IMR-90 (cell line): Measurements from ENCODE around the gene ANKRD63. TPM values are rescaled to one million over a fixed set of nuclear protein-coding genes. Genes with fewer than 3 reads are reported as not detected.

Experiments used
- ATAC-seq: fragments of 200-7000 bp; cut with Tn5 transposase; 2 replicates; pipeline ENCODE4 v1.9.1; 2020; ENCODE audit warnings: low read depth, mild to moderate bottlenecking, moderate library complexity
- BruUV-seq: library from RNA; stranded (reverse); fragments of 400-500 nt; replicated peaks from 2 replicates; lab custom pipeline; 2021; lab: Mats Ljungman, UMichigan
- CTCF ChIA-PET: fragments of 300-600 bp; formaldehyde crosslinking; extraction: SDS; loops from one replicate; lab custom pipeline; 2021; ENCODE audit warnings: antibody characterized with exemption; lab: Yijun Ruan, JAX
- POLR2A ChIA-PET: fragments of 300-600 bp; sonication (Branson Sonifier 250); formaldehyde crosslinking; loops from one replicate; lab custom pipeline; 2022; ENCODE audit warnings: antibody characterized with exemption; ENCODE audit not compliant: unreplicated experiment; lab: Charles Lee
- DNase-seq: peaks from one replicate; pipeline ENCODE4 v3.0.0; 2013
- H2AFZ ChIP-seq: replicated peaks from 2 replicates; pipeline ENCODE3; 2013; ENCODE audit warnings: low read length, mild to moderate bottlenecking; ENCODE audit not compliant: poor library complexity
- H2AK5ac ChIP-seq: 2 replicates; pipeline ENCODE4 v1.6.1; 2013; ENCODE audit warnings: low read depth, low read length, inconsistent platforms
- H2AK9ac ChIP-seq: replicated peaks from 2 replicates; pipeline ENCODE3; 2013; ENCODE audit warnings: mild to moderate bottlenecking, low read depth, low read length, moderate library complexity; ENCODE audit not compliant: poor library complexity
- H2BK120ac ChIP-seq: 2 replicates; pipeline ENCODE4 v1.6.1; 2013; ENCODE audit warnings: low read depth, low read length, inconsistent platforms
- H2BK15ac ChIP-seq: 3 replicates; pipeline ENCODE4 v1.6.1; 2013; ENCODE audit warnings: low read depth, low read length, inconsistent platforms
- H2BK20ac ChIP-seq: 2 replicates; pipeline ENCODE4 v1.6.1; 2013; ENCODE audit warnings: low read depth, mild to moderate bottlenecking, inconsistent platforms, low read length, moderate library complexity
- H2BK5ac ChIP-seq: 2 replicates; pipeline ENCODE4 v1.6.1; 2013; ENCODE audit warnings: mild to moderate bottlenecking, low read depth, low read length, inconsistent platforms; ENCODE audit not compliant: poor library complexity, severe bottlenecking
- H3K14ac ChIP-seq: replicated peaks from 2 replicates; pipeline ENCODE4 v1.6.1; 2013; ENCODE audit warnings: low read depth, low read length, inconsistent platforms
- H3K18ac ChIP-seq: 2 replicates; pipeline ENCODE4 v1.6.1; 2013; ENCODE audit warnings: low read depth, low read length, control low read depth
- H3K23ac ChIP-seq: 2 replicates; pipeline ENCODE4 v1.6.1; 2013; ENCODE audit warnings: low read depth, low read length, inconsistent platforms
- H3K27ac ChIP-seq: 2 replicates; pipeline ENCODE4 v1.5.1; 2013; ENCODE audit warnings: mild to moderate bottlenecking, control low read depth, low read length; ENCODE audit not compliant: insufficient read depth
- H3K27me3 ChIP-seq: 2 replicates; pipeline ENCODE4 v1.6.1; 2013; ENCODE audit warnings: low read length; ENCODE audit not compliant: control insufficient read depth, insufficient read depth
- H3K36me3 ChIP-seq: 2 replicates; pipeline ENCODE4 v1.6.1; 2013; ENCODE audit warnings: low read length, mixed read lengths; ENCODE audit not compliant: control insufficient read depth, insufficient read depth
- H3K4ac ChIP-seq: 2 replicates; pipeline ENCODE4 v1.6.1; 2013; ENCODE audit warnings: low read depth, low read length, inconsistent platforms
- H3K4me1 ChIP-seq: 2 replicates; pipeline ENCODE4 v1.6.1; 2013; ENCODE audit warnings: low read length, mixed read lengths; ENCODE audit not compliant: control insufficient read depth, insufficient read depth
- H3K4me2 ChIP-seq: 2 replicates; pipeline ENCODE4 v1.6.1; 2013; ENCODE audit warnings: low read depth, mild to moderate bottlenecking, control low read depth, low read length, moderate library complexity
- H3K4me3 ChIP-seq: 2 replicates; pipeline ENCODE4 v1.5.1; 2013; ENCODE audit warnings: low read depth, mild to moderate bottlenecking, control low read depth, low read length, moderate library complexity; ENCODE audit not compliant: insufficient read depth
- H3K56ac ChIP-seq: 2 replicates; pipeline ENCODE4 v1.6.1; 2013; ENCODE audit warnings: low read length, inconsistent platforms; ENCODE audit not compliant: insufficient read depth; ENCODE audit errors: extremely low read depth
- H3K79me1 ChIP-seq, 2 experiments: 2 replicates each; pipeline ENCODE4 v1.6.1; 2013; ENCODE audit warnings: low read length in 2 of 2, inconsistent platforms in 1 of 2, low read depth in 1 of 2
- H3K9ac ChIP-seq: 2 replicates; pipeline ENCODE4 v1.6.1; 2013; ENCODE audit warnings: low read depth, low read length, control low read depth
- H3K9me1 ChIP-seq: 2 replicates; pipeline ENCODE4 v1.6.1; 2013; ENCODE audit warnings: low read length, inconsistent platforms; ENCODE audit not compliant: insufficient read depth
- H3K9me3 ChIP-seq: 2 replicates; pipeline ENCODE4 v1.6.1; 2013; ENCODE audit warnings: low read length; ENCODE audit not compliant: control insufficient read depth, insufficient read depth
- H4K20me1 ChIP-seq: 2 replicates; pipeline ENCODE4 v1.6.1; 2013; ENCODE audit warnings: low read length, inconsistent platforms; ENCODE audit not compliant: insufficient read depth
- H4K5ac ChIP-seq: 2 replicates; pipeline ENCODE4 v1.6.1; 2013; ENCODE audit warnings: mild to moderate bottlenecking, low read depth, low read length, control low read depth
- H4K8ac ChIP-seq, 2 experiments: 2 replicates each; pipeline ENCODE4 v1.6.1; 2013; ENCODE audit warnings: low read depth in 2 of 2, low read length in 2 of 2, control low read depth in 1 of 2, inconsistent platforms in 1 of 2
- H4K91ac ChIP-seq: 2 replicates; pipeline ENCODE4 v1.6.1; 2013; ENCODE audit warnings: low read depth, low read length, inconsistent platforms; ENCODE audit not compliant: insufficient read depth
- BHLHE40 ChIP-seq: fragments of 150-350 bp; IDR thresholded peaks from 2 replicates; pipeline ENCODE4 v1.6.1; 2016; ENCODE audit warnings: mild to moderate bottlenecking, low read depth, low read length
- CHD1 ChIP-seq: IDR thresholded peaks from 2 replicates; pipeline ENCODE4 v1.6.1; 2012; ENCODE audit warnings: low read depth, low read length, improper control_type of control experiment
- ELK1 ChIP-seq: fragments of 150-350 bp; IDR thresholded peaks from 2 replicates; pipeline ENCODE4 v1.6.1; 2016; ENCODE audit warnings: low read depth, mild to moderate bottlenecking, low read length, moderate library complexity, borderline replicate concordance
- MAFK ChIP-seq: IDR thresholded peaks from 2 replicates; pipeline ENCODE4 v1.6.1; 2012; ENCODE audit warnings: low read depth, low read length, improper control_type of control experiment
- MAZ ChIP-seq: IDR thresholded peaks from 2 replicates; pipeline ENCODE4 v1.6.1; 2012; ENCODE audit warnings: low read depth, mild to moderate bottlenecking, low read length, improper control_type of control experiment, moderate library complexity, borderline replicate concordance
- MXI1 ChIP-seq: IDR thresholded peaks from 2 replicates; pipeline ENCODE4 v1.6.1; 2012; ENCODE audit warnings: low read depth, mild to moderate bottlenecking, low read length, moderate library complexity, borderline replicate concordance
- POLR2A ChIP-seq: IDR thresholded peaks from 2 replicates; pipeline ENCODE4 v1.6.1; 2012; ENCODE audit warnings: mild to moderate bottlenecking, low read depth, low read length
- RAD21 ChIP-seq: IDR thresholded peaks from 2 replicates; pipeline ENCODE4 v1.6.1; 2012; ENCODE audit warnings: low read length, improper control_type of control experiment
- RFX5 ChIP-seq: IDR thresholded peaks from 2 replicates; pipeline ENCODE4 v1.8.0; 2012; ENCODE audit warnings: low read depth, mild to moderate bottlenecking, low read length, moderate library complexity
- USF2 ChIP-seq: fragments of 150-350 bp; IDR thresholded peaks from 2 replicates; pipeline ENCODE4 v1.6.1; 2017; ENCODE audit warnings: mild to moderate bottlenecking, antibody characterized with exemption, low read length, low read depth
- WGBS, 2 experiments: methylation state at CpG; one replicate each; pipeline versions ENCODE4 v1.1.5 to v1.1.7; 2013; ENCODE audit warnings: missing lambda C conversion rate in 2 of 2; ENCODE audit not compliant: insufficient read length in 1 of 2; ENCODE audit errors: extremely low coverage in 2 of 2; 5-methylcytosine and 5-hydroxymethylcytosine counted together
- dilution Hi-C: fragments of 300-500 bp; cut with HindIII; formaldehyde crosslinking; loops from one replicate; pipeline ENCODE4 v1.14.3; 2018; ENCODE audit warnings: low sequenced_read_pairs; ENCODE audit not compliant: unreplicated experiment
- in situ Hi-C: fragments of 300-500 bp; cut with MboI; formaldehyde crosslinking; loops from 3 replicates; pipeline ENCODE4 v1.14.3; 2019; ENCODE audit warnings: low sequenced_read_pairs, inconsistent platforms, mixed read lengths
- intact Hi-C: fragments of 100-400 bp; cut with micrococcal nuclease; formaldehyde crosslinking; loops from 2 replicates; pipeline ENCODE4 v1.10.0; 2022
- polyA plus RNA-seq, 3 experiments: library from polyadenylated mRNA; depleted of rRNA; stranded (reverse); fragments of >200 nt; gene quantifications; 2 replicates each; pipeline ENCODE4 v1.2.3, GENCODE V29; 2012; ENCODE audit warnings: low replicate concordance in 1 of 3
- total RNA-seq: library from RNA; depleted of rRNA; stranded (reverse); fragments of >200 nt; gene quantifications from 2 replicates; pipeline ENCODE4 v1.2.3, GENCODE V29; 2012

Gene ANKRD63
- total and polyA plus RNA-seq, 2 of the 4 experiments (the other 2 are of a cell fraction) = not detected

DNA sequence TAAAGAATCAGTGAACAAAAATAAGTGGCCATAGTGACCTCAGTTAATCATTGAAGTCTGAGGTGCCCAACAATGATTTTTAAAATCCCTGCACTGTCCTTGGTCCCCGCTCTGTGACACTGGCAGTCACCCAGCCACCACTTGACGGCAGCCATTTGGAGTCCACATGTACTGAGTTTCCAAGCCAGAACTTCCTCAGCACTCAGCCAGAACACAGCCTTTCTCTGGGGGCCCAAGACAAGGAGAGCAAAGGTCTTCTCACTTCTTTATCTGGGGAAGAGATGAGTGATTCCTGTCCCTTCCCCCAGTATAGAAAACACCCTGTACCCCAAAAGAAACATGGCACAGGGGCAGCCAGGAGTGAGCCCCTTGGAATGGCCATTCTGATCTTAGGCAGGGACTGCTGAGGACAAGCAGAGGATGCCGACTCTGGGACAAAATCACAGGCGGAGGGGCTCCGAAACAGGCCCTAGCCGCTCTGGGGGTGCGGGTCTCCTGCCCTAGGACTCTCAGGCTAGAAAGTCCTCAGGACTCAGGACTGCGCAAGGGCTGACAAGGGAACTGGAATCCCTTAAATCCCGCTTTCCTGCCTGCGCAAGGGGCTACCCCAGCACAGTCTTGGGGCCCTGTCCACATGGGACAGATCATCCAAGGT is 31.3 kb downstream of the ANKRD63 start:
- intact Hi-C loops (no loop called here), dilution Hi-C loops (no loop called here), in situ Hi-C loops (no loop called here)
- Histone ChIP-seq H3K9ac (no peak overlapping the region), H4K91ac (no peak overlapping the region), H3K9me1 (no peaks in the 10 kb centered on the region; the same call in 1 of the 2 replicates), H2BK15ac (no peak overlapping the region), H3K4me3 (no peak overlapping the region), H3K23ac (no peak overlapping the region), H3K18ac (no peak overlapping the region), H2BK5ac (no peak overlapping the region), H2AK9ac (peak overlapping the region; percentile 36), H3K4me2 (no peak overlapping the region), H3K4ac (no peak overlapping the region), H3K27ac (no peak overlapping the region), H2BK20ac (no peak overlapping the region), H3K14ac (no peak overlapping the region), H4K20me1 (no peaks in the 10 kb centered on the region), H3K56ac (no peak overlapping the region), H3K36me3 (no peaks in the 10 kb centered on the region), H2AK5ac (no peak overlapping the region), H4K8ac (no peak overlapping the region), H3K27me3 (peaks cover 59% of the 10 kb centered on the region), H2BK120ac (no peak overlapping the region), H2AFZ (no peak overlapping the region), H3K4me1 (peaks cover 2% of the 10 kb centered on the region; the same call in 1 of the 2 replicates), H3K79me1 (no peaks in the 10 kb centered on the region), H4K5ac (no peak overlapping the region), H3K9me3 (no peaks in the 10 kb centered on the region)
- no peak for TF ChIP-seq MXI1
- TF ChIP-seq MAFK = no peak
- TF ChIP-seq POLR2A = no peak
- TF ChIP-seq RFX5 = no peak
- TF ChIP-seq MAZ = no peak
- no peak for TF ChIP-seq CHD1
- no peak for TF ChIP-seq ELK1
- TF ChIP-seq BHLHE40 = no peak
- no peak for TF ChIP-seq RAD21
- no peak for TF ChIP-seq USF2
- DNase-seq (no peak), ATAC-seq (no peak)
- WGBS, 2 experiments = 76% methylated on average over 5 of the region's 10 CpGs; no CpG with 5 or more reads in 1 of the 2 experiments
- POLR2A ChIA-PET = no interaction called here
- no TSS peak for BruUV-seq
- CTCF ChIA-PET = no interaction called here
